WTC11 (cell line): ENCODE measurements around the gene RFX4. TPM values are rescaled to one million over a fixed set of nuclear protein-coding genes. Genes with fewer than 3 reads are reported as not detected.

Experiments
- ATAC-seq: fragments of 200-7000 bp; cut with Tn5 transposase; 2 replicates; pipeline ENCODE4 v1.10.0; 2021; ENCODE audit warnings: mild to moderate bottlenecking, moderate library complexity
- CTCF ChIA-PET: fragments of 300-600 bp; sonication (Branson Sonifier 250); formaldehyde crosslinking; loops from one replicate; lab custom pipeline; 2021; ENCODE audit warnings: antibody characterized with exemption; lab: Charles Lee
- POLR2A ChIA-PET: fragments of 350-600 bp; sonication (Branson Sonifier 250); formaldehyde crosslinking; loops from one replicate; lab custom pipeline; 2021; ENCODE audit warnings: antibody characterized with exemption; lab: Charles Lee
- DNase-seq: peaks from one replicate; pipeline ENCODE4 v3.0.0; 2021; ENCODE audit warnings: low spot score
- H3K27ac Mint-ChIP-seq: 2 replicates; pipeline ENCODE4 v1.8.0; 2021; ENCODE audit warnings: mixed read lengths
- H3K27me3 Mint-ChIP-seq: 2 replicates; pipeline ENCODE4 v1.8.0; 2021; ENCODE audit warnings: low read depth, mild to moderate bottlenecking, moderate library complexity, mixed read lengths
- H3K36me3 Mint-ChIP-seq: 2 replicates; pipeline ENCODE4 v1.8.0; 2021; ENCODE audit warnings: mixed read lengths
- H3K4me1 Mint-ChIP-seq: 2 replicates; pipeline ENCODE4 v1.8.0; 2022; ENCODE audit warnings: mixed read lengths
- H3K4me3 Mint-ChIP-seq: 2 replicates; pipeline ENCODE4 v1.8.0; 2021; ENCODE audit warnings: mild to moderate bottlenecking, moderate library complexity, mixed read lengths
- H3K9me3 Mint-ChIP-seq: 2 replicates; pipeline ENCODE4 v1.8.0; 2021; ENCODE audit warnings: mixed read lengths
- ERG ChIP-seq: fragments of 250-450 bp; sonication (Bioruptor Pico); IDR thresholded peaks from 2 replicates; pipeline ENCODE4 v1.8.0; 2021; ENCODE audit warnings: mild to moderate bottlenecking
- ESRRA ChIP-seq: sonication (generic); formaldehyde crosslinking; IDR thresholded peaks from 2 replicates; pipeline ENCODE4 v1.8.1; 2022; ENCODE audit warnings: mild to moderate bottlenecking, missing genetic modification reagents, borderline replicate concordance
- GABPB1 ChIP-seq: sonication (generic); formaldehyde crosslinking; IDR thresholded peaks from 2 replicates; pipeline ENCODE4 v1.8.1; 2023; ENCODE audit warnings: mild to moderate bottlenecking, missing genetic modification reagents
- GTF2I ChIP-seq: fragments of 250-450 bp; sonication (Bioruptor Pico); conservative IDR thresholded peaks from 2 replicates; pipeline ENCODE4 v1.4.0; 2021; ENCODE audit warnings: mild to moderate bottlenecking
- HMGA2 ChIP-seq: fragments of 250-450 bp; sonication (Bioruptor Pico); IDR thresholded peaks from 2 replicates; pipeline ENCODE4 v1.4.0; 2021; ENCODE audit warnings: mild to moderate bottlenecking, moderate library complexity
- NR2C2 ChIP-seq: sonication (generic); formaldehyde crosslinking; IDR thresholded peaks from 2 replicates; pipeline ENCODE4 v1.8.0; 2022; ENCODE audit warnings: mild to moderate bottlenecking, missing genetic modification reagents
- PRRX2 ChIP-seq: fragments of 250-450 bp; sonication (Bioruptor Pico); IDR thresholded peaks from 2 replicates; pipeline ENCODE4 v1.8.0; 2021; ENCODE audit warnings: mild to moderate bottlenecking
- RORB ChIP-seq: fragments of 250-450 bp; sonication (Bioruptor Pico); IDR thresholded peaks from 2 replicates; pipeline ENCODE4 v1.9.0; 2021; ENCODE audit warnings: mild to moderate bottlenecking
- TEAD1 ChIP-seq: sonication (generic); formaldehyde crosslinking; IDR thresholded peaks from 2 replicates; pipeline ENCODE4 v1.8.0; 2022; ENCODE audit warnings: mild to moderate bottlenecking, missing genetic modification reagents
- ZBTB21 ChIP-seq: sonication (generic); formaldehyde crosslinking; IDR thresholded peaks from 2 replicates; pipeline ENCODE4 v1.8.1; 2023; ENCODE audit warnings: mild to moderate bottlenecking, missing genetic modification reagents, borderline replicate concordance
- ZNF317 ChIP-seq: sonication (generic); formaldehyde crosslinking; IDR thresholded peaks from 2 replicates; pipeline ENCODE4 v1.8.1; 2023; ENCODE audit warnings: low read depth, mild to moderate bottlenecking, moderate library complexity, missing genetic modification reagents, borderline replicate concordance
- ZNF512 ChIP-seq: sonication (generic); formaldehyde crosslinking; IDR thresholded peaks from 2 replicates; pipeline ENCODE4 v1.8.1; 2022; ENCODE audit warnings: missing genetic modification reagents, borderline replicate concordance
- ZNF671 ChIP-seq: fragments of 250-450 bp; sonication (Bioruptor Pico); IDR thresholded peaks from 2 replicates; pipeline ENCODE4 v1.8.0; 2021; ENCODE audit warnings: mild to moderate bottlenecking
- total RNA-seq: library from RNA; stranded (reverse); gene quantifications from 3 replicates; pipeline ENCODE4 v1.2.3, GENCODE V29; 2021
- TF ChIP-seq, protein P1 (sequence below): sonication (generic); formaldehyde crosslinking; IDR thresholded peaks from 2 replicates; pipeline ENCODE4 v1.8.1; 2023; ENCODE audit warnings: mild to moderate bottlenecking, missing genetic modification reagents, moderate library complexity
- TF ChIP-seq, protein P2 (sequence below): fragments of 250-450 bp; sonication (Bioruptor Pico); IDR thresholded peaks from 2 replicates; pipeline ENCODE4 v1.9.0; 2021; ENCODE audit warnings: moderate library complexity, mild to moderate bottlenecking, inconsistent platforms, borderline replicate concordance
- TF ChIP-seq, protein P3 (sequence below): sonication (generic); formaldehyde crosslinking; IDR thresholded peaks from 2 replicates; pipeline ENCODE4 v1.8.1; 2023; ENCODE audit warnings: mild to moderate bottlenecking, missing genetic modification reagents, borderline replicate concordance
- TF ChIP-seq, protein P4 (sequence below): sonication (generic); formaldehyde crosslinking; IDR thresholded peaks from 2 replicates; pipeline ENCODE4 v1.8.1; 2022; ENCODE audit warnings: low read depth, missing genetic modification reagents, borderline replicate concordance
- TF ChIP-seq, protein P5 (sequence below): sonication (generic); formaldehyde crosslinking; IDR thresholded peaks from 2 replicates; pipeline ENCODE4 v1.8.0; 2022; ENCODE audit warnings: mild to moderate bottlenecking, missing genetic modification reagents

The RFX4 gene
- total RNA-seq, 1 experiment from 2014 or later, result 0.26 TPM

- Mint-ChIP-seq H3K27ac (no peak overlapping the region), H3K4me1 (peaks cover 7% of the 10 kb centered on the region), H3K36me3 (no peaks in the 10 kb centered on the region), H3K27me3 (no peaks in the 10 kb centered on the region), H3K4me3 (no peak overlapping the region), H3K9me3 (no peaks in the 10 kb centered on the region)
- no peak for ATAC-seq
- TF ChIP-seq HMGA2, result no peak
- TF ChIP-seq GTF2I (CRISPR knock-in tag), result no peak
- TF ChIP-seq ZNF317, result no peak
- no peak for TF ChIP-seq ESRRA (CRISPR knock-in tag)
- TF ChIP-seq, protein P1, sequence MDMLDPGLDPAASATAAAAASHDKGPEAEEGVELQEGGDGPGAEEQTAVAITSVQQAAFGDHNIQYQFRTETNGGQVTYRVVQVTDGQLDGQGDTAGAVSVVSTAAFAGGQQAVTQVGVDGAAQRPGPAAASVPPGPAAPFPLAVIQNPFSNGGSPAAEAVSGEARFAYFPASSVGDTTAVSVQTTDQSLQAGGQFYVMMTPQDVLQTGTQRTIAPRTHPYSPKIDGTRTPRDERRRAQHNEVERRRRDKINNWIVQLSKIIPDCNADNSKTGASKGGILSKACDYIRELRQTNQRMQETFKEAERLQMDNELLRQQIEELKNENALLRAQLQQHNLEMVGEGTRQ (CRISPR knock-in tag), result no peak
- TF ChIP-seq, protein P2, sequence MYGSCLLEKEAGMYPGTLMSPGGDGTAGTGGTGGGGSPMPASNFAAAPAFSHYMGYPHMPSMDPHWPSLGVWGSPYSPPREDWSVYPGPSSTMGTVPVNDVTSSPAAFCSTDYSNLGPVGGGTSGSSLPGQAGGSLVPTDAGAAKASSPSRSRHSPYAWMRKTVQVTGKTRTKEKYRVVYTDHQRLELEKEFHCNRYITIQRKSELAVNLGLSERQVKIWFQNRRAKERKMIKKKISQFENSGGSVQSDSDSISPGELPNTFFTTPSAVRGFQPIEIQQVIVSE (CRISPR knock-in tag), result no peak
- TF ChIP-seq TEAD1 (CRISPR knock-in tag), result no peak
- TF ChIP-seq, protein P3, sequence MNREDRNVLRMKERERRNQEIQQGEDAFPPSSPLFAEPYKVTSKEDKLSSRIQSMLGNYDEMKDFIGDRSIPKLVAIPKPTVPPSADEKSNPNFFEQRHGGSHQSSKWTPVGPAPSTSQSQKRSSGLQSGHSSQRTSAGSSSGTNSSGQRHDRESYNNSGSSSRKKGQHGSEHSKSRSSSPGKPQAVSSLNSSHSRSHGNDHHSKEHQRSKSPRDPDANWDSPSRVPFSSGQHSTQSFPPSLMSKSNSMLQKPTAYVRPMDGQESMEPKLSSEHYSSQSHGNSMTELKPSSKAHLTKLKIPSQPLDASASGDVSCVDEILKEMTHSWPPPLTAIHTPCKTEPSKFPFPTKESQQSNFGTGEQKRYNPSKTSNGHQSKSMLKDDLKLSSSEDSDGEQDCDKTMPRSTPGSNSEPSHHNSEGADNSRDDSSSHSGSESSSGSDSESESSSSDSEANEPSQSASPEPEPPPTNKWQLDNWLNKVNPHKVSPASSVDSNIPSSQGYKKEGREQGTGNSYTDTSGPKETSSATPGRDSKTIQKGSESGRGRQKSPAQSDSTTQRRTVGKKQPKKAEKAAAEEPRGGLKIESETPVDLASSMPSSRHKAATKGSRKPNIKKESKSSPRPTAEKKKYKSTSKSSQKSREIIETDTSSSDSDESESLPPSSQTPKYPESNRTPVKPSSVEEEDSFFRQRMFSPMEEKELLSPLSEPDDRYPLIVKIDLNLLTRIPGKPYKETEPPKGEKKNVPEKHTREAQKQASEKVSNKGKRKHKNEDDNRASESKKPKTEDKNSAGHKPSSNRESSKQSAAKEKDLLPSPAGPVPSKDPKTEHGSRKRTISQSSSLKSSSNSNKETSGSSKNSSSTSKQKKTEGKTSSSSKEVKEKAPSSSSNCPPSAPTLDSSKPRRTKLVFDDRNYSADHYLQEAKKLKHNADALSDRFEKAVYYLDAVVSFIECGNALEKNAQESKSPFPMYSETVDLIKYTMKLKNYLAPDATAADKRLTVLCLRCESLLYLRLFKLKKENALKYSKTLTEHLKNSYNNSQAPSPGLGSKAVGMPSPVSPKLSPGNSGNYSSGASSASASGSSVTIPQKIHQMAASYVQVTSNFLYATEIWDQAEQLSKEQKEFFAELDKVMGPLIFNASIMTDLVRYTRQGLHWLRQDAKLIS, result no peak
- no peak for TF ChIP-seq ERG (CRISPR knock-in tag)
- TF ChIP-seq ZNF512 (CRISPR knock-in tag), result no peak
- TF ChIP-seq NR2C2 (CRISPR knock-in tag), result no peak
- no peak for TF ChIP-seq ZBTB21 (CRISPR knock-in tag)
- no peak for TF ChIP-seq PRRX2 (CRISPR knock-in tag)
- TF ChIP-seq, protein P4, sequence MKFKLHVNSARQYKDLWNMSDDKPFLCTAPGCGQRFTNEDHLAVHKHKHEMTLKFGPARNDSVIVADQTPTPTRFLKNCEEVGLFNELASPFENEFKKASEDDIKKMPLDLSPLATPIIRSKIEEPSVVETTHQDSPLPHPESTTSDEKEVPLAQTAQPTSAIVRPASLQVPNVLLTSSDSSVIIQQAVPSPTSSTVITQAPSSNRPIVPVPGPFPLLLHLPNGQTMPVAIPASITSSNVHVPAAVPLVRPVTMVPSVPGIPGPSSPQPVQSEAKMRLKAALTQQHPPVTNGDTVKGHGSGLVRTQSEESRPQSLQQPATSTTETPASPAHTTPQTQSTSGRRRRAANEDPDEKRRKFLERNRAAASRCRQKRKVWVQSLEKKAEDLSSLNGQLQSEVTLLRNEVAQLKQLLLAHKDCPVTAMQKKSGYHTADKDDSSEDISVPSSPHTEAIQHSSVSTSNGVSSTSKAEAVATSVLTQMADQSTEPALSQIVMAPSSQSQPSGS (CRISPR knock-in tag), result no peak
- TF ChIP-seq, protein P5, sequence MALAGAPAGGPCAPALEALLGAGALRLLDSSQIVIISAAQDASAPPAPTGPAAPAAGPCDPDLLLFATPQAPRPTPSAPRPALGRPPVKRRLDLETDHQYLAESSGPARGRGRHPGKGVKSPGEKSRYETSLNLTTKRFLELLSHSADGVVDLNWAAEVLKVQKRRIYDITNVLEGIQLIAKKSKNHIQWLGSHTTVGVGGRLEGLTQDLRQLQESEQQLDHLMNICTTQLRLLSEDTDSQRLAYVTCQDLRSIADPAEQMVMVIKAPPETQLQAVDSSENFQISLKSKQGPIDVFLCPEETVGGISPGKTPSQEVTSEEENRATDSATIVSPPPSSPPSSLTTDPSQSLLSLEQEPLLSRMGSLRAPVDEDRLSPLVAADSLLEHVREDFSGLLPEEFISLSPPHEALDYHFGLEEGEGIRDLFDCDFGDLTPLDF (CRISPR knock-in tag), result no peak
- no peak for TF ChIP-seq RORB (CRISPR knock-in tag)
- TF ChIP-seq ZNF671 (CRISPR knock-in tag), result no peak
- no peak for TF ChIP-seq GABPB1 (CRISPR knock-in tag)
- ChIA-PET POLR2A (no interaction called here), CTCF (interaction anchor here (0.6 kb wide), 1 partner anchor 44 kb away, joined by 4 read pairs; no protein-coding TSS in a partner anchor)
- no peak for DNase-seq
These were observed 61.7 kb downstream of the RFX4 start for GRCh38 chr12:106644335-106645073.
